T-helper 1 cell (primary cell): ENCODE measurements around the gene CCR5.
"Not testable (repeated sequence)": the region's sequence is repeated elsewhere in the genome, so short reads cannot be mapped to it uniquely, and the experiment has no call there.

ENCODE experiments used
- DNase-seq, 5 donors: peaks; one replicate each; pipeline ENCODE4 v3.0.0-alpha.2; 2012 to 2020
- total RNA-seq, 4 donors: gene quantifications; one replicate each; lab custom pipeline; 2026; lab: John Stamatoyannopoulos, UW

CCR5 gene
- total RNA-seq: 5.6 to 15.3 (median 11.9) reads per million in 4 donors

DNA sequence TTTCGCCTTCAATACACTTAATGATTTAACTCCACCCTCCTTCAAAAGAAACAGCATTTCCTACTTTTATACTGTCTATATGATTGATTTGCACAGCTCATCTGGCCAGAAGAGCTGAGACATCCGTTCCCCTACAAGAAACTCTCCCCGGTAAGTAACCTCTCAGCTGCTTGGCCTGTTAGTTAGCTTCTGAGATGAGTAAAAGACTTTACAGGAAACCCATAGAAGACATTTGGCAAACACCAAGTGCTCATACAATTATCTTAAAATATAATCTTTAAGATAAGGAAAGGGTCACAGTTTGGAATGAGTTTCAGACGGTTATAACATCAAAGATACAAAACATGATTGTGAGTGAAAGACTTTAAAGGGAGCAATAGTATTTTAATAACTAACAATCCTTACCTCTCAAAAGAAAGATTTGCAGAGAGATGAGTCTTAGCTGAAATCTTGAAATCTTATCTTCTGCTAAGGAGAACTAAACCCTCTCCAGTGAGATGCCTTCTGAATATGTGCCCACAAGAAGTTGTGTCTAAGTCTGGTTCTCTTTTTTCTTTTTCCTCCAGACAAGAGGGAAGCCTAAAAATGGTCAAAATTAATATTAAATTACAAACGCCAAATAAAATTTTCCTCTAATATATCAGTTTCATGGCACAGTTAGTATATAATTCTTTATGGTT, at the start of gene CCR5:
Gene CCR5 (plus strand): TSS at position 108 of the 680 bp plus-strand sequence. CDS start 1,957 bp downstream, outside the sequence.
- peak in 1 of 5 donors; percentile 89 for DNase-seq

DNA sequence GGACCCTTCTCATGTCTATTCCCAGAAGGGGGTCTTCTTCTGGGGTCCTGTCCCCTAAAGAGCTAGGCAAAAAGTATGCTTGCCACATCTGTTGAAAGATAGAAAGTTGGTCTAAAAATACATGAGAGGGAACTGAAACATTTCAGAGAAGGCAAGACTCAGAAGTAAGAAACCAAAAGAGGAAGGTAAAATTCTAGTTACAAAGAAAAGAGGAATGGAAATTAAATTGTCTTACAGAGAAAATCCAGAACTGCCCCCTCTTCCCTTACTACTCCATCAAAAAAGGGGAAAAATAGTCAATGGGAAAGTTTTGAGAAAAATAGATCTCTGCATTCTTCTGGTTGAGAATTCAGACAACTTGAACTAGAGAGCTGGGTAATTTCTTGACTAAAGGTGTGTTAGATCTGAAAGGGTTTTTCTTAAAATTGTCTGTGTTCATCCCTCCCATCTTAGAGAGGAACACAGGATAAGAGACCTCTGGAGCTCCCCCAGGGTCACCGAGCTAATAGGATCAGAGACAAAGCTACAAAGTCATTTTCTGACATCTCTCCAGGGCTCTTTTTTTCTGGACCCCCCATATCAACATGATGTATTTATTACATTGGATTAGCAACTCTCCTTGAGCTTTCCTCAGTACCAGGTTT, 49.2 kb upstream of the CCR5 start:
- no peak for DNase-seq

GRCh38 chr3:46324036-46324435, 46.7 kb upstream of the CCR5 start:
- DNase-seq: no peak

GRCh38 chr3:46325645-46326300, 45.0 kb upstream of the CCR5 start:
- DNase-seq: no peak

- DNase-seq: not testable (repeated sequence)
Measured at GRCh38 chr3:46330676-46331075, 40.1 kb upstream of the CCR5 start.

- DNase-seq: peak in 1 of 5 donors; percentile 51
Measured at GRCh38 chr3:46334741-46335478, 35.8 kb upstream of the CCR5 start.

GRCh38 chr3:46335541-46335940, 35.2 kb upstream of the CCR5 start:
- no peak for DNase-seq

- DNase-seq: no peak
Measured at GRCh38 chr3:46337911-46338310, 32.8 kb upstream of the CCR5 start.

DNA sequence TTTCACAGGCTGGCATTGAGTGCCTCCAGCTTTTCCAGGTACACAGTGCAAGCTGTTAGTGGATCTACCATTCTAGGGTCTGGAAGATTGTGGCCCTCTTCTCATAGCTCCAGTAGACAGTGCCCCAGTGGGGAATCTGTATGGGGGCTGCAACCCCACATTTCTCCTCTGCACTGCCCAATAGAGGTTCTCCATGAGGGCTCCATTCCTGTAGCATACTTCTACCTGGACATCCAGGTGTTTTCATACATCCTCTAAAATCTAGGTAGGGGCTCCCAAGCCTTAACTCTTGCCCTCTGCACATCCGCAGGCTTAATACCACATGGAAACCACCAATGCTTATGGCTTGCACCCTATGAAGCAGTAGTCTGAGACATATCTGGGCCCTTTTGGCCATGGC, 31.9 kb upstream of the CCR5 start:
- no peak for DNase-seq

GRCh38 chr3:46344476-46344875, 26.3 kb upstream of the CCR5 start:
- no peak for DNase-seq

DNA sequence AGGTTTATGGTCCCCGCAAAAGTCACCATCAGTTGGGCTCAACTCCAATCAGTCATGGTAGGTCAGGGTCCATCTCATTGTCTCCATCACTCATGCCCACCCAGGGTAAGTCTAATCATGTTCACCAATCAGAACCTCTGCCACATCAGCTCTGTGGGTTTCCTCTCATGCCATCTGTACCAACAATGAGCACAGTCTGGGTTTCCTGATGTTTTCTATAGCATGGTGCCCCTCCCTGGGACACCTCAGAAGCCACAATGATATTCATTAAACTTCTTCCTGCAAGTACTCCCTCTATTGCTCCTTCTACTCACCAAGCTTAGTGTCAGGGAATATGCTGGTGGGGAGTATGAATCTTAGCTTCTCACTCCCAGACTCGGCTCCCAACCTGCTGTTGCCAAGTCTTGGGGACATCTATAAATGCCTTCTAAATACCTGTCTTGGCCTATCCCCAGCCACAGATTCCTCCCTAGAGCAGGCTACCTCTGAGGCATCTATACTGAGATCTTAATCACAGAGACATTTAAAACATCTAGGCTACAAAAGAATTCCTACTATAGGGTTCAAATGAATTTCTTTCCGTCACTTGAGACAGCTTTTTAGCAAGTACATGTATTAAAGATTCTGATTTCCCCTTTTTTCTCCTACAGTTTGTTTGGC, 21.8 kb upstream of the CCR5 start:
- DNase-seq: peak in 1 of 5 donors; percentile 64

DNA sequence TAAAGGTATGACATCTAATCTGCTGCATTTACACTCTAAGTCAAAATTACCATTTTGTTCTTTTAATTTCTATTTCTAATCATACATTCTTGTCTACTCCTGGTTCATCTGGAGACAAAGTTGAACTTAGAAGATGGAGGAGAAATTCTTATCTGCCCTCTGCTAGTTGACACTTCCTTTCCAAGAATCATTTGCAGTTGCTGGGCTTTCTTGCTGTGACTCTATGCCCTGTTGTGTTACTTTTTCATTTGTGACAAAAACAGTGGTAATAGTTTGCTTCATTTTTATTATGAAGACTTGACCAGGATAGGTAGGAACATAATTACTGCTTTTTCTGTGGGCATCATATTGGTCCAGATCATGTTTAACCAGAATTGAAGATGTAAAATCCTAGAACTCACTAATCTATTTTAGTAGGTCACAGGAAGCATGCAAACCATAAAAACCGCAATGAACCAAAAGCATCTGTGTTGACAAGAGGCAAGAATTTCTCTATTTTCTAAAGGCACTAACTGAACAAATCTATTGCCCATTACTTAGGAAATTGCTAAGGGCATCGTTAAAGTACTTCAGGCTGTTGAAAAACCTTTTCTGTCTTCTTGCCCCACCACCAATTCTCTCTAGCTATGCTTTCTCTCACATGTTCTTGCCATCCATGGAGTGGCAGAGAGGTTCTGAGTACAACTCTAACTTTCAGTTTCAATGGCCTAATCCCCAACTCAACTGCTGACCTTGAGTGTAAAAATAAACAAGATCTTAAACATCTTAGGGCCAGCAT, 21.1 kb upstream of the CCR5 start:
- DNase-seq: peak in 1 of 5 donors; percentile 80

GRCh38 chr3:46350262-46350565, 20.5 kb upstream of the CCR5 start:
- DNase-seq: no peak

GRCh38 chr3:46351646-46352045, 19.1 kb upstream of the CCR5 start:
- no peak for DNase-seq

DNA sequence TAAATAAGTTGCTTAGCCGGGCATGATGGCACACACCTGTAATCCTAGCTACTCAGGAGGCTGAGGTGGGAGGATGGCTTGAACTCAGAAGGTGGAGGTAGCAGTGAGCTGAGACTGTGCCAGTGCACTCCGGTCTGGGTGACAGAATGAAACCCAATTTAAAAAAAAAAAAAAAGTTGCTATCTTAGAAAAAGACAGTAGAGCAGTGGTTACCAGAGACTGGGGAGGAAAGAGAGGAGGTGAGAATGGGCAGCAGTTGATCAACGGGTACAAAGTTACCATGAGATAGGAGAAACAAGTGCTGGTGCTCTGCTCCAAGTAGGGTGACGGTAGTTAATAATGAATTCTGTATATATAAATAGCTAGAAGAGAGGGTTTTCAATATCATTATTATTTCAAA, 17.7 kb upstream of the CCR5 start:
- DNase-seq: no peak

DNA sequence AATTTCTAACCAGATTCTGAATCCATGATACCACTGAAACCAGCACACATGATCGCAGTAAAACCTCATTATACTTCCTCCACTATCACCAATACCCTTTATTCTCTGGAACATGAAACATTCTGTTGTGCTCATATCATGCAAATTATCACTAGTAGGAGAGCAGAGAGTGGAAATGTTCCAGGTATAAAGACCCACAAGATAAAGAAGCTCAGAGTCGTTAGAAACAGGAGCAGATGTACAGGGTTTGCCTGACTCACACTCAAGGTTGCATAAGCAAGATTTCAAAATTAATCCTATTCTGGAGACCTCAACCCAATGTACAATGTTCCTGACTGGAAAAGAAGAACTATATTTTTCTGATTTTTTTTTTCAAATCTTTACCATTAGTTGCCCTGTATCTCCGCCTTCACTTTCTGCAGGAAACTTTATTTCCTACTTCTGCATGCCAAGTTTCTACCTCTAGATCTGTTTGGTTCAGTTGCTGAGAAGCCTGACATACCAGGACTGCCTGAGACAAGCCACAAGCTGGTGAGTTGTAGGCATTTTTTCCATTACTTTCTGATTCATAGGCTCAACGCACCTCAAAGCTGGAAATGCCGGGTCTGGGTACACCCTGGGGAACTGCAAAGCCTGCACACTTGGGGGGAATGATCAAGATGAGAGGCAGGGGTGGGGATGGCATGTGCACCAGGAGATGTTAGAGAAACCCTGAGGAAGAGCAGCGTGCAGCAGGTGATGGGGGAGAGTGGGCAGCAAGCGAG, 16.9 kb upstream of the CCR5 start, which contains the start of gene CCR2:
Gene CCR2 (plus strand): TSS at position 465 of the 764 bp plus-strand sequence. CDS start 3,417 bp downstream, outside the sequence.
- peak in 1 of 5 donors; percentile 53 for DNase-seq

DNA sequence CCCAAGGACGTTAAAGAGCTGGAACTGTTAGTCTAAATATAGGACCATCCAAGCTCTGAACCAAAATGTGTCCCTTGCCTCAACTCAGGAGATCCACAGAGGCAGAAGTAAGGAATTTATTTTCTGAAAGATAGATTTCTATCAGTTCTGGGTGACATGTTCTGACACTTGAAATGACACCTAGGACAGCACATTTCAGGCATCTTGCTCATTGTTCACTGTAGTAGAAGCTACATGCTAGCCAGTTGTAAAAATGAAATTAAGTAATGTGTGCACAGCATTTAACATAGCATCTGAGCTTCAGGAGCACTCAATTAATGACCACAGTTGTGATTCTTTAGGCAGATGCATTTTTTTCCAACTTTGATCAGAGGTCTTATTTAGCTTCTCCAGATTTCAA, 16.3 kb upstream of the CCR5 start:
- DNase-seq: no peak

GRCh38 chr3:46354984-46355383, 15.8 kb upstream of the CCR5 start:
- no peak for DNase-seq

DNA sequence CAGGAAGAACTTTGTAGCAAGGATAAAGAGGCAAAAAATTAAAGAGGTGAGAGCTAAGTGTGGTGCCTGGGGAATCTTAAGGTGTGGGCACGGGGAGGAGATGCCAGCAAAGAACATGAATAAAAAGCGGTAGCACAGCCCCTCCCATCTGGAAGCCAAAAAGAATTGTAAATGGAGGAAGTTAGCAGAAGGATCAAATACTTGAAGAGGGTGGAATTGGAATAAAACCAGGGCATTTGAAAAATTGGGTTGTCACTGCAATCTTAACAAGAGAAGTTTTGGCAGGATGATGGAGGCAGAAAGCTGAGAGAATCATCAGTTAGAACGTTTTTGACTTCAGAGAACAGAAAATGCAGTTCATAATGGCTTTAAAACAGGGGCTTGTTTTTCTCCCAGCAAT, 14.5 kb upstream of the CCR5 start:
- no peak for DNase-seq

- no peak for DNase-seq
Measured at GRCh38 chr3:46356909-46357308, 13.8 kb upstream of the CCR5 start.

- no peak for DNase-seq
Measured at GRCh38 chr3:46358466-46358865, 12.3 kb upstream of the CCR5 start.
